Fibroblast of skin of scalp (primary cell): Measurements from ENCODE around the gene EHD1.

Experiments used
- DNase-seq: peaks from one replicate; pipeline ENCODE4 v3.0.0-alpha.2; 2013

EHD1 gene

DNA sequence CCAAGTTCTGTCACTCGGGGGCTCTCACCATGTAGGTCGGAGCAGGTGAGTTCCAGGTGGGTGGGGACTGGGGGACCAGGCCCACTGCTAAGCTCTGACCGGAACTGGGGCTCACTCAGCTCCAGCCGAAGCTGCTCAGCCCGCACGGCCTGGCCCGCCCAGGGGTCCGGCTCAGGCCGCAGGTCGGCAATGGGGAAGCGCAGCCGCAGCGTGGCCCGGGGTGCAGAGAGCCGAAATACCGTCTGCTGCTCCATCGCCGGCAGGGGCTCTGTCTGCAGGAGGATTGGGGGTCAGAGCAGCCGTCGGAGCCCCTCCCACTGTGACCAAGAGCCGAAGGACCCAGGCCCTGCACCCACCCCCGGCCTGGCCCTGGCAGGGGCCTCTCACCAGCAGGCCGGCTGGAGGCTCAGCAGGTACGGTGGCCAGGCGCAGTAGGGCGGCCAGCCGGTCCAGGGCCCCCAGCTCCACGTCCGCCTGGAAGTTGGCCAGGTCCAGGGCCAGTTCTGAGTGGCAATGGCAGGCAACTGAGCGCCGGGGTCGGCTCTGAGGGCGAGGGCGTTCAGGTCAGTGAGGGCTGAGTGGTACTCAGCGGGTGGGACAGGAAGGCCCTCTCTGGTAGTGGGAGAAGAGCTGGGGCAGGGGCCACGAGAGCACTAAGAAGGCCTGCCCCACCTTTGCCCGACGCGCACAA lies 31.4 kb upstream of the EHD1 start:
- no peak for DNase-seq

DNA sequence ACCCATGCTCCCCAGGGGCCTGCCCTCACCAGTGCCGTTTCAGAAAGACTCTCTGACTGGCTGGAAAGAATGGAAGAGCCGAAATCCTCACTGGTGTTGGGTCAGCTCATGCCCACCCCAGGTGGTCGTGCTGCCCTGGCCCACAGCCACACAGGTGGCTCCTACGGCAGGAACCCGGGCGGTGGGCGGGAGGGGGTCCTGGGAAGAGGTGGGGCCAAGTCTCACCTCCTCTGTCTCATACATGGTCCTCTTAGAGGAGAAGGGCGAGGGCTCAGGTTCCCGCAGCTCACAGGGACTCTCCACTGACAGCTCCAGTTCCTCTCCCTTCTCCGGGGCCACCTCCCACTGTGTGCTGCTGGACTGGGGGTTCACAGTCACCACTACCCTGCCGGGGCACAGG lies 30.3 kb upstream of the EHD1 start:
- DNase-seq = no peak

DNA sequence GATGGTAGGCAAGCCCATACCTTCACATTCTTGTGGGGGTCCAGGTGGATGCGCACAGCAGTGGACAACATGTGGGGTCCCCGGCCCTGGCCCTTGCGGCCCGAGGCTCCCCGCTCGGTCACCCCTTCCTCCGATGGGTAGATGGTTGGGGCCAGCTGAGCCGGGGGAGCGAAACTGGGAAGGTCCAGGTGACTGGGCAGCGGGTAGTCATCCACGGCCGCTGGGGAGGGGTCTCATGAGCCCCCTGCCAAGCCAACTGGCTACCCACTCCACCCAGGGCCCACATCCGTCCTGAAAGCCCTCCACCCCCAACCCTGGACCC lies 27.9 kb upstream of the EHD1 start:
- no peak for DNase-seq

DNA sequence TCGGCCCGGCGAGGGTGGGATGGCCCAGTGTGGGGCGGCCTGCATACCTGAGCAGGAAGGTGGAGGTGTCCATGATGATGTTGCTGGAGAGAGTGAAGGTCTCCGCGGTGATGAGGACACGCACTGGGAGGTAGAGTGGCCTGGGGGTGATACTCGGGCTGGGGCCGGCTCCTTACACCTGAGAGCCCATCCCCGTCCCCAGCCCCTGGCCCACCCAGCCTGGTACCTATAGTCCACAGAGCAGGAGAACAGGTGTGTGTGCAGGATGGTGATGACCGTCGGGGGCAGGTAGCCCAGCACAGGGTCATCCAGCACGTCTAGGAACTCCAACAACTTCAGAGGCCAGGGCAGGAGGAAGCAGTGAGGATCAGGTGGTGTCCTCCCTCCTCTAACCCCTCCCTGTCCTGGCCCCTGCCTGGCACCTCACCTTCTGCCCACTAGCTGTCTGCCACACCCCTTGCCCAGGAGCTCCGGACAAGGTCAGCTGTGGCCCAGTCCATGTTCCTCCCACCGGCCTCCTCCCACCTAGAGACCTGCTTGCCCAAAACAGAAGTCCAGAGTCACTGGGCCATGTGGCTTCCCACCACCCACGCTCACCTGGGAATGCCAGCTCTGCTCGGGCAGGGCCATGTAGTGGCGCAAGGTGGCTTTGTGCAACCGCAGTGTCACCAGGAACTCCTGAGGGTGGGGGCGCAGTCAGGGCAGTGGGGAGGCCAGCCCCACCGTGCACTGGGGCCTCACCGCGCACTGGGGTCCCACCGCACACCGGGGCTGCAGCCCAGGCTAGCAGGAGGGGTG lies 27.3 kb upstream of the EHD1 start:
- no peak for DNase-seq

DNA sequence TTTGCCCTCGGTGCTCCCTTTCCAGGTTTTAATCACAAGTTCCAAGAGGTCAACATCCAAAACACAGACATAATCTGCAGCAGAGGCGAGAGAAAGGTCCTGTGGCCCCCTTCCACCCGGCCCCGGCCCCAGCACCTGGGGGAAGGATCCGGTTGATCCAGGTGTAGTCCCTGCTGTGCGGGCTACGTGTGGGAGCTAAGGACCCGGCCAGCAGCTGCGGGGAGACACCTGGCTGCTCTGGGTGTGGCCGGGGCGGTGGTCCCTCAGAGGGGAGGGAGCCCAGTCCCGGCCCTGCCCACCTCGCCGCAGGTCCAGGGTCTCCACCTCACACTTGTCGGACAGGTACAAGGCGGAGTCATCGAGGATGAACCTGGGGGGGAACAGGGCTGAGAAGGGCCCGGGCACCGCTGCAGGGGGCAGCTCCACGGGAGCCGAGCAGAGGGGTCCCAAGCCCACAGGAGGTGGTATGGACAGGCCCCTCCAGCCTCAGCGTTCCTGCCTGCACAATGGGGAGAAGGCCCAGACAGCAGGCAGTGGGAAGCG lies 24.9 kb upstream of the EHD1 start:
- no peak for DNase-seq

DNA sequence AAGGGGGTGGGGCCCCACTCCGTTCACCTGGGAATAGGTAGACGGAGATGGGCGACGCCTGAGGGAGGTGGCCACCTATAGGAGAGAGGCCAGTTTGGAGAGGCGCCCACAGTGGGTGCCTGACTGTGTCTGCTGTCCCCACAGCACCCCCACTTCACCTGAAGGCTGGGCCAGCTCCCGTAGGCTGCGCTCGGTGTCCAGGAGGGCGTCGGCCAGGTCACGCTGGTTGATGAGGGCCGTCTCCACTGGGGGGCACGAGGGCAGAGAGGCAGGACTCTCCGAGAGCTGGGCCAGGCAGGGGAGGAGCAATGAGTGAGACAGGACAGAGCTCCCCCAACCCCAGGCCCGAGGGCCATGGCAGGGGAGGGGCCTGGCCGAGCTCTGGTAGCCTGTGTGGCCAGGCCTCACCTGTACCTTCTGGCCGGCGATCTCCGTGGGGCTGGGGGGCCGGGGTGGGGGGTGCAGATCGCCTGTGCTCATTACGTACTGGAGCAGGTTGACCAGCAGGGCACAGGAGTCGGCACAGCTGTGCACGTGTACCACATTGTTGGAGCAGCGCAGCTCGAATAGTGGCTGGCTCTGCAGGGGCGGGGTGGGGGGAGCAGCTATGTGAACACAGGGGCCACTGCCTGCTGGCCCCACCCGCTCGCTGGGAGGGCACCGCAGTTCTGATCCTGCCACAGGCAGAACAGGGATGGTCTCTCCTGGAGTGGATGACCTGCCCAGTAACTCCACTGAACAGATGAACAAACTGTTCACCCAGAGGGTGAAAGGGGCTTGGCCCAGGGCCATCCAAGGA lies 23.9 kb upstream of the EHD1 start:
- no peak for DNase-seq

DNA sequence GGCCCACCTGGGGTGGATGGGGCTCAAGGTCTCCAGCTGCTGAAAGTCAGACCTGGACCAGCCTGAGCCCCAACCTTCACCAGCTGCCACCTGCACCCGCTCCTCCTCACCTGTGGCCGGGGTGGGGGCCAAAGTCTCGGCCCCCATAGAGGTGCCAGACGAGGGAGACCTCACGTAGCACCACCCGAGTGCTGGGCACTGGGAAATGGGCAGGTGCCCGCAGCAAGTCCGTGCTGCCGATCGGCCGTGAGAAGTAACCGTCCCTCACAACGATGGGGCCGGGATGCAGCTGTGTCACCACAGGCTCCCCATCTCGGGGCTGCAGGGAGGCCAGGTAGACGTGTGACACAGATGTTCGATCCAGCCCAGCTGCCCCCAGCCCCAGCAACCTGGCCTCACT lies 22.4 kb upstream of the EHD1 start:
- DNase-seq = no peak

DNA sequence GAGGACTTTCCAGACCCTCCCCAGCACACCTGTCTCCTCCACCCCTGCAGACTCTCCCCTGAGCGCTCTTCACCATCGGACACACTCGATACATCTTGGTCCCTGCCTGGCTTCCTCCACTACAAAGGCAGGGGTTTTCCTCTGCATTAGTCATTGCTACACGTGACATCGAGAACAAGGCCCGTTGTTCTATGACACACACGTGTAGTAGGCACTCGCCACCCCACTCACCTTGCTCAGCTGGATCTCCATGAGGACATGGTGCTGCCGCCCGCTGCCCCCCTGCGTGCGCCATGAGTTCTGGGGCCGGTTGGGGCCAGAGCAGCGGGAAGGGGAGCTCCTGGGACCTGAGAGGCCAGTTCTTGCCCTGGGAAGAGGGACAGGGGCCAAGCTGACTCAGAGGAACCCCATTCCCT lies 21.9 kb upstream of the EHD1 start:
- DNase-seq = no peak

DNA sequence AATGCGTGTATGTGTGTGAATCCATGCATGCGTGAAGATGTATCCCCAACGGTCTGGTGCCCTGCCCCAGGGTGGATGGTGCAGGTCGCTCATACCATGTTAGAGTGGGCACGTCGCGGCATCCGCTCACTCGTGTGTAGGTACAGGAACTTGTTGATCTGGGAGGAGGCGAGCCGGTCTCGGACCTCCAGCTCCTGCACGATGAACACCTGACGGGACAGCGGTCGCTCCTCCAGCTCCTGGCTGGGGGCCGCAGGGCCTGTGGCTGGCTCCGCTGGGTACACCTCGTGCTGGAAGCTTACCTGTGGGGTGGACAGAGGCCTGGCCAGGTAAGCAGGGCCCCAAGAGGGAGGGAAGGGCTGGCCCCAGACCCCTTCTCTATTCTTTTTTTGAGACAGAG lies 20.1 kb upstream of the EHD1 start:
- no peak for DNase-seq

DNA sequence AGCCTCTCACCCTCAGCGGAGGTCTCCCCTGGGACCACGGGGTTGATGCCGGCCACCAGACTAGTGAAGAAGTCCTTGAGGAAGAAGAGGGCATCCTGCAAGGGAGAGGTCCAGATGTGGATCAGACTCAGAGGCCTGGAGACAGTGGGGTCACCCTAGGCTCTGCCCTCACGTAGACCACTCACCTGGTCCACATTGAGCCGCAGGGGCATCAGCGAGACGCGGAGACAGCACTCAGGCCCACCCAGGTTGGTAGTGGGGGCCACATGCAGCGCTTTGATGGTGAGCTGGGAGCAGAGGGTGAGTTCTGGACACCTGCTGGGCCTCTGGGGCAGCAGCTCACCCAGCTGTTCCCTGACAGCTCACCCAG lies 19.6 kb upstream of the EHD1 start:
- DNase-seq = no peak

DNA sequence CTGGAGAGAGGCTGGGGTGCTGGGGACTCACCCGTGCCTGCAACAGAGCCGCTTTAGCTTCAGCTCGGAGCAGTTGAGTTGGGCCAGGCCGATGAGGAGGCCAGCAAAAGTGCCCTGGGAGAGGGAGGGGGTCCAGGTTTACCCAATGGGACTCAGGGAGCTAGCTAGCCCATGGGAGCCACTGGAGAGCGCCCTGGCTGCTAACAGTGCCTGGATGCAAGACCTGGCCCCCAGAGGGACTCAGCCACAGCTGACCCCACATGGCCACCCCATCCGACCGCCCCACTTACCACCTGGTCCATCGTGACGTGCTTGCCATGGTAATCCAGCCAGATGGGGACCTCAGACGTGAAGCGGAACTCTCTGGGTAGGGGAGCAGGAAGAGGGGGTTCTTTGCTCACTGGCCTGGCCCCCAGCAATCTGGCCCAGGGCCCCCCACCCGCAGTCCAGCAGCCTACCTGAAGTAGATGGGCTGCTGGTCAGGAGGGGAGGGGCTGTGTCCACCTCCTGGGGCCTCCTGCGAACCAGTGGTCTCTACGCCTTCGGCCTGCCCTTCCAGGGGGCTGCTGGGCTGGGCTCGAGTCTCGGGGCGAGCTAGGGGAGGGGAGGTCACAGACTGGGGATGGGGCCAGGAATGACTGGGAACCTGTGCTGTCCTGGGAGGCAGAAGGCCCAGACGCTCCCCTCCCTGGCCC lies 19.1 kb upstream of the EHD1 start:
- no peak for DNase-seq

DNA sequence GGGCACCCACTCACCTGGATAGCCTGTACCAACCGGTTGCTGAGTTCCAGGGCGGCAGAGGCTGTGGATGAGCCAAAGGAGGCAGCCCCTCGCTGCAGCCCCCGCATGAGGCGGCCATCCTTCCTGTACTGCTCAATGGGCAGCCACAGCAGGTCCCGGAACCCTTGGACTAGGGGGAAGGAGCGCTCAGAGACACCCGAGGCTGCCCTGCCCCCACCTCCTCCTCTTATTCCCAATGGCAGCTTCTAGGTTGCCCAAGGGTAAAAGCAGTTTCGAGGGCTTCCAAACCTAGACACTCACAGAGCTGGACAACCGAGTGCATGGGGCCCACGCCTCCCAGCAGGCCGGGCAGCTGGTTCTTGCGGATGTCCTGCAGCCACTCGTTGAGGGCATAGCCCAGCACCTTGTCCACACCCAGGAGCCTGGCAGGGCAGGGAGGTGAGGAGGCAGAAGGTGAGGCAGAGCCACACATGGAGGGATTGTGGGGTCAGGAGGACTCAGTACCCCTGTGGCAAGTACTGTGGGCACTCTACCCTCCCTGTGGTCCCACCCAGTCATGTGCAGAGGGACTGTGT lies 18.1 kb upstream of the EHD1 start:
- no peak for DNase-seq

DNA sequence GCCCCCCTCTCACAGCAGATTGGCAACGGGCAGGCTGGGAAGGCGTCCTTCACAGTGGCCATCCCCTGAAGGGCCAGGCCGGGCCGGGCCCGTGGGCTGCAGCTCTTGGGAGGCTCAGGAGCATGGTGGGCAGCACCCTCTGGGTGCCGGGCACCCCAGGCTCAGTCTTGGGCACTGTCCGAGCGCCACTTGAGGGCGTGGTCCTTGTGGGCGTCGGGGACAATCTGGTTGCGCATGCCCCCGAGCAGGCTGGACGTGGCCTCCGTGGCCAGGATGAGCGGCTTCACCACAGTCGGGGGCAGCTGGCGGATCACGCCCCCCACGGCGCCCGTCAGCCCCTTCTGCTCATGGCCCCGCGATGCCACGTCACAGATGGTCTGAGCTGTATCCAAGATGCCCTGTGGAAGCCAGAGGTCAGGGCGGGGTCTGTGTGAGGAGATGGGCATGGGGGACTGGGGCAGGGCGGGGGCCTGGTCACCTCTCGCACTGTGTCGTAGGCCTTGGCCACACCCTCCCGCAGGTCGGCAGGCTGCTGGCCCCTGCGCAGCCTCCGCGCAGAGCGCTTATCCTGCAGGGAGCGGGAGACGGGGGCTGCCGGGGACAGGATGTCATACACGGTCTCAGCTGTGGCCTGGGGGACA lies 16.5 kb upstream of the EHD1 start:
- no peak for DNase-seq

DNA sequence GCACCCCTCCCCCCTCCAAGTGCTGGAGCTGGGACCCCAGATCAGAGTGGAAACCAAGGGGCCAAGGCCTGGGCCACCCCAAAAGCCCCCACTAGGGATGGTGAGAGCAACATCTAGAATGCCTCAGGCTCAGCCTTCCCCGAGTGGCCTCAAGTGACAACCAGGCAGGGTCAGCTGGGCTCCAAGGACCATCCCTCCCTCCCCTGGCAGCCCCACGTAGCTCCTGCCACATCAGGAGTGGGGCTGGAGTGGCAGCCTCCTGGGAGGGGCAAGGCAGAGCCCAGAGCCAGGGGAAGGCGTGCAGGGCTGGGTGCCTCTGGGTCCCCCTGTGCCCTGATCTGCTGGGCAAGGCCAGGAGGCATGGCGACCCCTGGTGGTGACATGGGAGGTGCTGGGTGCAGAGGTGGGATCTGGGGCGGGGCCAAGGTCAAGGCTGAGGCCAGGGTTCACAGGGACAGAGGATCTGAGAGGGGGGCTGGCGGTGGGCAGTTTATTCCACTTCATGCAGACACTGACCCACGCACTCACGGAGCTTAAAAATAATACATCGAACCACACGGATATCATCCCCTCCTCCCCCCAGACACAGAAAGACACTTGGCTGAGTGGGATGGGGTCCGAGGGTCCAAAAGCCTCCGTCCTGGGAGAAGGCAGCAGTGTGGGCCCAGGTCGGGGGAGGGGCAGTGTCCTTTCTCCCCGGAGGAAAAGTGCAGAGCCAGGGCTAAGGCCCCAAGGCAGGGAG lies 15.8 kb upstream of the EHD1 start:
- DNase-seq = peak; percentile 76

DNA sequence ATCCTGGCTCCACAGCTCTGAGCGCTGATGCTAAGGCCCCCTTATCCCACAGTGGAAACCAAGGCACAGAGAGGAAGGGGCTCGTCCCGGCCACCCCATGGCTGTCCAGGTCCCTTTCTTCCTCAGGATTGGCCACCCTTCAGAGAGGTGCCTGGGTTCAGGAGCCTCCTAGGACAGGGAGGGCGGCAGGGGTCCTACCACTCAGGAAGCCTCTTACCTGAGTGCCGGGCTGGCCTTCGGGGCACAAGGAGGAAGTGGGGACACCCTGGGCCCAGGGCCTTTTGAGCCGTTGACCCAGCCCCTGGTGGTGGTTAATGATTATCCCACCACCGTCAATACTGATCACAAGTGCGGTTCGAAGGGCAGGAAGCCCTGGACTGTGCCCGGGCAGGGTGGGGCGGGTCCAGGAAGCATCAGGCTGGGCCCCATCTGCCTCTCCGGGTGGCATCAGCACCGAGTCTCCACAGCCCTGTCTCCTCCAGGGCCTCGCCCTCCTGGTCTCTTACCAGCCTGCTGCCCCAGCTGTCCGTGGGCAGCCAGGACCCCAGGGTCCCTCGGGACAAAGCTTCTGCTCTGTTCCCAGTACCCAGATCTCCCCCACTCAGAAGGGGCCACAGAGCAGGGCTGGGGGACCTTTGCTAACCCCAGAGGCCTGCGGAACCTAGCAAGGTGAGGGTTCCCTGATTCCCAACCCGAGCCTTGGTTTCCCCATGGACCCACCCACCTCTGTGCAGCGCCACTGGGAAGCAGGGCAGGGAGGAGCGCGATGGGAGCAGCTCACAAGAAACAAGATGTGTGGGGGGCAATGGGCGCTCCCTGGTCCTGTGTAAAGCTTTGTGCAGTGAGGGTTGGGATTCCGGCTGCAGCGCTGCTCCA lies 15.0 kb upstream of the EHD1 start:
- no peak for DNase-seq

DNA sequence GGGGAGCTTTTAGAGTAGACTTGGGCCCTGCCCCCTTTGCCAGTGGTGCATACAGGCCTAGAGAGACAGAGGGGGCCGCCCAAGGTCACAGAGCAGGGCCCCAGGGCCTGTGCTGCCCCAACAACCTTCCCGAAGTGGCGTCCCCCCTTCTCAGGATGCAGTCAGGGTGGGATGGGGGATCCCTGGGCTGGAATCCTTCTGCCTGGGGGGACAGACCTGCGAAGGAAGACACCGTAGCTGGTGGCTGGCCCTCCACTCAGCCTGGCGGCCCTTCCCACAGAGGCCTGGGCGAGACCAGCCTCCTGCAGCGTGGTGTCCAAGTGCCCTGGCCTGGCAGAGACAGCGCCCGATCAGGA lies 14.4 kb upstream of the EHD1 start:
- no peak for DNase-seq

DNA sequence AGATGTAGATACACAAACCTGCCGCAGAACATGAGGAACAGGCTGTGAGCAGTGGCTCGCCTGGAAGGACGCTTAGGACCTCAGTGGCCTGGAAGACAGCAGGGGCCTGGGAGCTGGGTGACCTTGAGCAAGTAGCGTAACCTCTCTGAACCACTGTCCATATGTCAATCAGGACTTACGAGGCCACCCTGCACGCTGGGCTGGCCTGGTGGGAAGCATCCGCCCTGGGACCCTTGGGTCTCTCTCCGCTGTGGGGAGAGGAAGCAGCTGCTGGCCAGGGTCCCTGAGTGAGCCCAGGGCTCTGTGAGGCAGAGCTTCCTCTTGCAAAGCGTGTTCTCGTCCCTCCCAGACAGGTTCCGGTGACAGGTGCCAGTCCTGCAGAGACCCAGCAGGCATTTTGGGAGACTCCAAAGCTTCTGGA lies 14.0 kb upstream of the EHD1 start:
- no peak for DNase-seq

DNA sequence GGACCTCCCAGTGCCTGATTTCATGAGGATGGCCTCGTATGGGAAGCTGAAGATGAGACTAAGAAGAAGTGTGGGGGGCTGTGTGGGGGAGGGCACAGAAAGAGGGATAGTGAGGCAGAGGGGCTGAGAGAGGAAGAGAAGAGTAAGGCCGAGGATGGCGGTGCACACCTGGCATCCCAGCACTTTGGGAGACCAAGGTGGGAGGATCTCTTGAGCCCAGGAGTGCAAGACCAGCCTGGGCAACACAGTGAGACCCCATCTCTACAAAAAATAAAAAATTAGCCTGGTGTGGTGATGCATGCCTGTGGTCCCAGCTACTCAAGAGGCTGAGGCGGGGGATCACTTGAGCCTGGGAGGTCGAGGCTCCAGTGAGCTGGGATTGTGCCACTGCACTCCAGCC lies 13.5 kb upstream of the EHD1 start:
- DNase-seq = no peak

DNA sequence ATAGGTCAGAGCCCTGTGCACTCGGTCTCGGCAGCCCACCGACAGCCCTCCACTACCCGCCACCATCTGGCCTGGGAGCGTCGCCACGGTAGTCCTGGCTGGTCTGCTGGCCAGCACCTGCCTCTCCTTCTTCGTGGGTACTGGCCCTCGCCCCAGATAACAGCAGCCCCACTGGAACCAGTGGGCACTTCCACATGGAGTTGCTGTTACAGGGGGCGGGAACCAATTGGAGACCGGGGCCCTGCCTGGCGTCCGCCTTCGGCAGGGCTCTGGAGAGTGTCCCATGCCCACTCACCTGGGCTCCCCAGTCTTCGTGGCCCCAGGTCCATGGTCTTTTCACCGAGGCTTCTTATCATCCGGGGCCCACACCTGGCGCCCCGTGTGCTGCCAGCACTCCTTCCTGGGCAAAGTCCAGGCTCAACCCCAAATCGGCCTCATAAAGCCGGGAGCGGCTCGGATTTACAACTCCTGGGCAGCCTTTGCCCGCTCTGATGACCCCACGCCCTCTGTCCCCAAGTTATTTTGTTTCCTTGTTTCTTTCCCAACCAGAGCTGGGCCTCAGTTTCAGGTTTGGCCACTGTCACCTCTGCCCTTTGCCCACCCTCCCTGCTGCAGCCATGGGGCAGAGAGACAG lies 12.9 kb upstream of the EHD1 start:
- no peak for DNase-seq

DNA sequence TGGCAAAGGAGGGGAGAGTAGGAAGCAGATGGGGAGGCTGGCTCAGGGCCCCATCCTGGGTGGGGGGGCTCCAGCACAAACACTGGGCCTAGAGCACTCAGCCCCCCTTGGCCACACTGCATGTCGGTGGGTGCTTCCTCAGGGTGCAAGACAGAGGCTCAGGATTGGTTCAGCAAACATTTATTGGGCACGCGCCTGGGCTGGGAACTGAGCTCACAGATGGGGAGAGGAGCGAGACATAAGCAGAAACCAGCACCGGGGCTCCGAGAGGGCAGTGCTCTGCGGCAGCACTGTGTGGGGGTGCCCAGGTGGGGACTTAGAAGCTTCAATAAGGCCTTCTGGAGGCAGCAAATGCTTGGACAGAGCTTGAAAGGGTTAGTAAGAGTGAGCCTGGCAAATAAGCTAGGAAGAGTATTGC lies 12.1 kb upstream of the EHD1 start:
- no peak for DNase-seq
